ENCODE results near the gene SLC7A6OS.

Gene SLC7A6OS

GRCh38 chr16:68310774-68311511 is at the start of gene SLC7A6OS, which contains the start of gene PRMT7:
SLC7A6OS (minus strand) TSS chr16:68310946; CDS start chr16:68310926, 20 bp downstream.
PRMT7 (plus strand) TSS chr16:68311019; CDS start chr16:68315980, 4,961 bp downstream.
- peak; percentile 80 for DNase-seq

DNA sequence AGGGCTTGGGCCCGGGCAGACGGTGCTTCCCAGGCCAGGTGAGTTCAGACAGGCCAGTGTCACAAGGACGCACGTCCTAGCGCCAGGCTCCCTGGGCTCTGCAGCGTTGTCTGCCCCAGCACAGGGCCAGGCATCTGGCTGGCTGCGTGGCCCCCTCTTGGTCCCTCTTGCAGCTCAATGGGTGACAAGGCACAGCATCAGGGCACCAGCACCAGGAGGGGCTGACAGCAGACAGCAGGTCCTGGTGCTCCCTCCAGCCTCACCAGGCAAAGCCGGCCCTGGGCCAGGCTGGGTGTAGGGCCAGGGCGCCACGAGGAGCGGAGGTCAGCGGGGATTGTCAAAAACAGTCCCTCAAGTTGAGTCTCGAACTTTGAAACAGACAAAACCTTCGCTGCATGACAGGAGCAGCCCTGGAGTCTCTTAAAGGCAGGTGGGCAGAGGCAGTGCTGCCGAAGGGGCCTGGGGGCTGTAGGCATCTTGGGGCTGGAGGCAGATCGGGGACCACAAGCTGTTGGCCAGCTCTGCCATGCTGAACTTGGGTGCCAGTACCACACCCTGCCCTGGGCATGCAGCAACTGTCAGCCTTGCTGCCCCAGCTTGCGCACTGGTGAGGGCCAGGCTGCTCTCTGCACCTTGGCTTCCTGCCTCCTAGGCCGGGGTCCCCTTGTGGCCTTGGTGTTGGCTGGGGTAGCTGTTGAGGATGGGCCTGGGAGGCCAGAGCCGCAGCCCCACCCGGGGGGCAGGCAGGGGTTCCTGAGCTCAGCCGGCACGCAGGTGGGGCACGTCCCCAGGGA is 48.8 kb upstream of the SLC7A6OS start:
- no peak for DNase-seq

DNA sequence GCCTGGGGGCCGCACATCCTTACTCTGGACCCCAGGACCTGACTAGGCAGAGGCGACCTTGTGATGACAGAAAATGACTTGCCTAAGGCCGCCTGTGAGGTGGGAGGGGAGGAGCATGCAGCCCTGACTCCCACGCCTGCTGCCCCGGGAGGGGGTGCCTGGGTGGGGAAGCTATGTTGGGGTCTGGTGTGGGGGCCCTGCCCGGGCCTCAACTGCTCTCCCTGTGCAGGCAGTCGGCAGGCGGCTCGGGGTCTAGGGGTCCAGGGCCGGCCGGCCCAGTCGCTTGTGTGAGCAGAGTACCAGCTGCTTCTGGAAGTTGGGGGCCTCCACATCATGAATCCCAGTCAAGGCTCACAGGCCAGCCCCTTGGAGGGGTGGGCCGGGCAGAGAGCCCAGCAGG is 48.2 kb upstream of the SLC7A6OS start:
- DNase-seq: no peak

DNA sequence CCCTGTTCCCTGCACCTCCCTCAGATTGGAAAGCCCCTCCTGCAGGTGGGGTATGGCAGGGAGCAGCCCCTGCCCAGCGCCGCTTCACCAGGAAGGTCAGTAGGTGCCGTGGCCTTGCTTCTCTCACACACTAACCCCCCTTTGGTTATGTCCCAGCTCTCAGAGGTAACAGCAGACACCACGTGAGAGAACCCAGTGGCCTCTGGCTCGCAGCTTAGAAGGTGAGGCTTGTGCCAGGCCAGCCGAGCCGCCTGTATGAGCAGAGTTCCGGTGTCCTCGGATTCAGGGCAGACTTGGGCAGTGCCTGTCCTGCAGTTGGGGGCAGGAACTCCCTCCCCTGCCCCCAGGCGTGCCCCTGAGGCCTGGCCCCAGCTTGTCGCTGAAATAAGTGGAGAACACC is 47.2 kb upstream of the SLC7A6OS start:
- DNase-seq: no peak

GRCh38 chr16:68357521-68357922 is 46.8 kb upstream of the SLC7A6OS start:
- no peak for DNase-seq

DNA sequence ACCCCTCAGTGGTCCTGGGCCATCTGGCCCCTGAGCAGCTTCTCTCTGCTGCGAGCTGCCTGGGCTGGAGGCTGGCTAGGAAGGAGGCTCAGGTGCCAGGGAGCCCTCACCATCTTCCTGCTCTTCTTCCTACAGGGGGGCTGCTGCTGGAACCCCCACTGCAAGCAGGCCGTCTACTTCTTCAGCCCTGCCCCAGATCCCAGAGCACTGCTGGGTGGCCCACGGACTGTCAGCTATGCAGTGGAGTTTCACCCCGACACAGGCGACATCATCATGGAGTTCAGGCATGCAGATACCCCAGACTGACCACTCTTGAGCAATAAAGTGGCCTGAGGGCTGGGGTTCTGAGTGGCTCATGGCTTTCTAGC is 46.2 kb upstream of the SLC7A6OS start:
- no peak for DNase-seq

DNA sequence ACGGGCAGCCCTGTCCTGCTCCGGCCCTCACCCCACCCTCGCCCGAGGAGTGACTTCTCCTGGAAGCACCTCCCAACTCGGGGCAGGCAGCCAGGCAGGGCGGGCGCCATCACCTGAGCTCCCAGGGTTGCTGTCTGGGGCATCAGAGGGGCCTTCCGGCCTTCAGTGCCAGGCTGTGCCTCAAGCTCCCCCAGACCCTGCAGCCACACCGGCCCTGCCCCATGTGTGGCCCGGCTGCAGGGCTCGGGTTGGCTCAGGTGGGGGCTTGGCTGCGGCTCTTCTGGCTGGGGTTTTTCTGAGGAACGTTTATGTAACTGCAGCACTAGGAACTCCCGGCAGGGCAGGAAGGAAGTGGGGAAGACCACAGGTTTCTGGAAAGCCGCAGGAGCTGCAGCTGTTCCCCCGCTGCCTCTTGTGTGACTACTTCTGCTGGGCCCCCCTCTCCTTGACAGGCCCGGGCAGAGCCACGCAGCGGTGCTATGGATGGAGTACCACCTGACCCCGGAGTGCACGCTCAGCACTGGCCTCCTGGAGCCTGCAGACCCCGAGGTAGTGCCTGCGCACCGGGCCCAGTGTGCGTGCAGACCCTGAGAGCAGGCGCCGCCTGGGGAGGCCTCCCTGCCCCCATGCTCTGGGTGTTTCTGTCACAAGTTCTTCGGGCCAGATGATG is 45.6 kb upstream of the SLC7A6OS start:
- no peak for DNase-seq

DNA sequence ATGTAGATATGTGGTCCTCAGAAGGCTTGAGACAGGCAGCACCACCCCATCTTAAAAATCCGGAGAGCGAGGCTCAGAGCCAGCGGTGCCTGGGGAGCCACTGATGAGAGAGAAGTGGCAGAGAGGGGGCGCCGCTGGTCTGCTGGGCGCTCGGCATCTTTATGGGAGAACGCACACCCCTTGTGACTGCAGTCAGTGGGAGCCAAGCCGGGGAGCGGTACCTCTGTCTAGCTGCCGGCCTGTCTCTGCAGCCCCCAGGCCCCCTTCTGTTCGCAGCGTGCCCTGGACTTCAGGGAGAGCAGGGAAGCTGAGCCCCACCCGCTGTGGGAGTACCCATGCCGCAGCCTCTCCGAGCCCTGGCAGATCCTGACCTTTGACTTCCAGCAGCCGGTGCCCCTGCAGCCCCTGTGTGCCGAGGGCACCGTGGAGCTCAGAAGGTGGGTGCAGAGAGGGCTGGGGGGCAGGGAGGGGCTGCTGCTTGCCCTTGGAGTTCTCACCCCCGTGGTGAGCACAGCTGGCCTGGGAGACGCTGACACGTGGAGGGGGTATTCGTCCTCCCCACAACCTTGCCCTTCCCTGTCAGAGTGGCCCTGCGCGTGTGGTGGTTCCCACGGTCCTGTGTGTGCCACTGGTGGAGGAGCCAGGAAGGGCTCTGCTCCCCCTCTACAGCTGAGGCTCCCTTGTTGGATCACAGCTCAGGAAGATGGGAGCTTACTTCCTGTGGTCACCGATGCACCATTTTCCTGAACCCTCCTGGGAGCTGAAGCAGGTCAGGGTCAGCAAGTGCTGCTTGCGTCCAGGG is 44.9 kb upstream of the SLC7A6OS start:
- no peak for DNase-seq

DNA sequence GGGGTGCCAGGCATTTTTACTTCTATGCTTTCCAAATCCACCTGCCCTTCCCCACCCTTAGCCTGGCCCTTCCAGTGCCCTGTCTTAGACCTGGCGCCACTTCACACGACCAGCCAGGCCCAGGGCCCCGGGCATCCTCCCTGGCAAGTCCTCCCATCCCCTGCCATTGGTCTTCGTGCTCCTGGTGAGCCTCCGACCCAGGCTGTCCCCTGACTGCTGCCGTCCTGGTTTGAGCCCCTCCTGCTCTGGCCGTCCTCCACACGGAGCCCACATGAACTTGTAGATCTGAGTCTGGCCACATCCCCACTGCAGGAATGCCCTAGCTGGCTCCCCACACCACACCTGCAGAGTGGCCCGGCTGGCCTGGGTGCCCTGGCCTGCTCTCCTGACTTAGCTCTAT is 44.1 kb upstream of the SLC7A6OS start:
- DNase-seq: no peak

DNA sequence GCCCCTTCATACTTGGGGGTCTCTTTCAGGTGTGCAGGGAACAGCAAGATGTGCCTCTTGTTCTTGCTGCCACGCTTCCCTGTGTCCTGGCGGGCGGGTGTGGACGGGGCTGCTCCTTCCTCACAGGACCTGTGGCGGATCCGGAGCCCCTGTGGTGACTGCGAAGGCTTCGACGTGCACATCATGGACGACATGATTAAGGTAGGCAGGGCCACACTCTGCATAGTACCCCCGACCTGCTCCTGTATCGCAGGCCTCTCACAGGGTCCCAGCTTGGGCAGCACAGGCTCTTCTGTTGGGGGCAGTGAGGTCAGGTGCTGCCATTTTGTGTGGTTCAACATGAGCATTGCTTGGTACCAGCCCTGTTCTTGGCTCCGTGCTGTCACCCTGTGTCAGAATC is 42.6 kb upstream of the SLC7A6OS start:
- DNase-seq: no peak

- no peak for DNase-seq
Observed at GRCh38 chr16:68351991-68352431, 41.3 kb upstream of the SLC7A6OS start.

DNA sequence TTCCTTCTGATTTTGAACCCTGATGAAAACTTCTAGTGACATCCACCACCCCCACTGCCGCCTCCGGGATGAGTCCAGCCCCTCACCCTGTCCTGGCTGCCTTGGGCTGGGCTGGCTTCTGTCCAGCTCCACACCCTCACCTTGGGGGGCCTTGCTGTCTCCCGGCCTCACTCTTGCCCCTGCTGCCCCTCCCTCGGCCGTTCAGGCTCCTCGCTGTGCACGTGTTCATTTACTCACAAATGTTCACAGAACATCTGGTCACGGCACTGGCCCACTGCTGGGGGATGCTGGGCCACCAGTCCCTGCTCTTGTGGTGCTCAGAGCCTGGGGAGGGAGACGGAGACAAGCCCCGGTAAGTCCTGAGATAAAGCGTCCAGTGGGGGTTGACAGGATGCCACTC is 40.7 kb upstream of the SLC7A6OS start:
- no peak for DNase-seq

- DNase-seq: no peak
Observed at GRCh38 chr16:68350813-68351350, 40.1 kb upstream of the SLC7A6OS start.

GRCh38 chr16:68349838-68350410 is 39.2 kb upstream of the SLC7A6OS start:
- no peak for DNase-seq

DNA sequence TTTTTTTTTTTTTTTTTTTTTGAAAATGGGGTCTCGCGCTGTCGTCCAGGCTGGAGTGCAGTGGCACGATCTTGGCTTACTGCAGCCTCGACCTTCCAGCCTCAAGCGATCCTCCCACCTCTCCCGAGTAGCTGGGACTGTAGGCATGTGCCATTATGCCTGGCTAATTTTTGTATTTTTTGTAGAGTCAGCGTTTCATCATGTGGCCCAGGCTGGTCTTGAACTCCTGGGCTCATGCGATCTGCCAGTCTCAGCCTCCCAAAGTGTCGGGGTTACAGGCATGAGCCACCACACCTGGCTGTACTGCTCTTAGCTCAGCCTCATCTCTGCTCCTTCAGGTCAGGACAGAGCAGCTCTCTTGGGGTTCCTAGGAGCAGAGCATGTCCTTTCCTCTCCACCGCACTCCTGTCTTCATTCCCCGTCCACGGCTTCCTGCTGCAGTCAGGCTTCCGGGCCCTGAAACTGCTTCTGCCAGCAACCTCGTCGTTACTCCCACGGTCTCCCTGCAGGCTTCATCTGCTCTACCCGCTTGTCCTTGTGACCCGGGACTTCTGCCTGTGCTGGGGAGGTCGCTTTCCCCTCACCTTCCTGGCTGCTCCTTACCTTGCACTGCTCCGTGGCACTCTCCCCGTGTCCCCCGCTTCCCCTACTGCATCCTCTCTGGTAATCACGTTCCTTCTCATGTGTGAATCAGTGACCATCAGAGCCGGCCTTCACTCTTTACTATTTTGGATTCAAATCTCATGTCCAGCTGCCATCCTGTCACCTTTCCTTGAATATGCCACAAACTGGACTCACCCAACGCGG is 38.1 kb upstream of the SLC7A6OS start:
- no peak for DNase-seq

GRCh38 chr16:68347605-68348004 is 36.9 kb upstream of the SLC7A6OS start:
- no peak for DNase-seq

DNA sequence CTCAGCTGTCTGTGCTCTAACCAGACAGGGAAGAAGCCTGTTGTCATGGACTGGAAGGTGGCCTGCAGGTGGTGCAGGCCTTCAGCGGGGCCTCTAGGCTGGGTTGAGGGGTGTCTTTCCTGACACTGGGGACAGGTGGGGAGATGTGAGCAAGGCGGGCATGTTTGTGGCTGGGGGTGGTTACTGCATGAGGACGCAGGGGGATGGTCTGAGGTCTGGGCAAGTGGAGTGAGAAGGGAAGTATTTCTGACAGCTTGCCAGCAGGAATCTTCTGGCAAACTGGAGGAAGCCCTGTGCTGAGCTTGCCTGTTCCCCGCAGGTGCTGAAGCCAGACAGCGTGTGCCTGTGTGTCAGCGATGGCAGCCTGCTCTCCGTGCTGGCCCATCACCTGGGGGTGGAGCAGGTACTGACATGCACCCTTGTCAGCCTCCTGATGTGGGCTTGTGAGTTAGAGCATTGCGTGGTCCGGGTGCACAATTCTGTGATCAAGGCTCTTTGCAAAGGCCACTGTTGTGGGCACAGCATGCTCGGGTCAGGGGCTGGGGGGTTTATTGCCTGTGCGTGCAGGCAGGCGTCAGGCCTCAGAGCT is 36.2 kb upstream of the SLC7A6OS start:
- no peak for DNase-seq

DNA sequence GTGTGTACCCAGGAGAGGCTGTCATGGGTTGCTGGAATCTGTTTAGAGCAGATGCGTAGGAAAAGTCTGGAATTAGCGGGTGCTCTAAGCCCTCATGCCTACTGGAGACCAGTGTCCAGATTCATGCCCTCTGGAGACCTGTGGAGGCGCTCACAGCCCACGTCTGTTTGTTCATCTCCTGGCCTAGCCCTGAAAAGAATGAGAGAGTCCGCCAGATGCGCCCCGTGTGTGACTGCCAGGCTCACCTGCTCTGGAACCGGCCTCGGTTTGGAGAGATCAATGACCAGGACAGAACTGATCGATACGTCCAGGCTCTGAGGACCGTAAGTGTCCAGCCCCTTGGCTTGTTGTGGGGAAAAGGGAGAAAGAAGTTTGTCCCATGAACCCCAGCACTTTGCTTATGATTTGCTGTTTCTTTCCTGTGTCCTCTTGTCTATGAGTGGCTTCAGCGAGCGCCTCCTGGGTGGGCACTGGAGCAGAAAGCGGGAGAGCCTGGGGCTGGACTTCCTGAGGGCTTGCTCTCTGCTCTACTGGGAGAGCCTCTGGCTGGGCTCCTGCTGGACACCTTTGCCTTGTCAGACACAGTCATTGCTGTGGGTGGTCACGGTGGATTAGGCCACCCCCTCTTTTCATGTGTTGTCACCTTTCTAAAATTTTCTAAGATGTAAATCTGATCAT is 35.4 kb upstream of the SLC7A6OS start:
- DNase-seq: no peak

DNA sequence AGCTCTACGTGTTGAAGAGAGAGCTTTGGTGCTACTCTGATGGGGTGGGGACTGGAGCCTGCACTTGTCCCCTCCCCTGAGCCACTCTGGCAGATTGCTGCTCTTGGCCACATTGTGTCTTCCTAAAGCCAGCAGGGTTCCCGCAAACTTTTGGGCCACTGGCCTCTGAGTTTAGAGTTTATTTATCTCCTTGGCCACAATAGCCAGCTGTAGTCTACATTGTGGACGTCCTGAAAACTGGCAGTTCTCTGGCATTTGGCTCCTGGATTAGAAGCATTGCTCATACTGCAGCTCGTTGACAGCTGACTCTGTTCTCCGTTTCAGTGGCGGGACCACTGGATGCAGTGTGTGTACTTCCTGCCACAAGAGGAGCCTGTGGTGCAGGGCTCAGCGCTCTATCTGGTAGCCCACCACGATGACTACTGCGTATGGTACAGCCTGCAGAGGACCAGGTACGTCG is 34.6 kb upstream of the SLC7A6OS start:
- DNase-seq: no peak

DNA sequence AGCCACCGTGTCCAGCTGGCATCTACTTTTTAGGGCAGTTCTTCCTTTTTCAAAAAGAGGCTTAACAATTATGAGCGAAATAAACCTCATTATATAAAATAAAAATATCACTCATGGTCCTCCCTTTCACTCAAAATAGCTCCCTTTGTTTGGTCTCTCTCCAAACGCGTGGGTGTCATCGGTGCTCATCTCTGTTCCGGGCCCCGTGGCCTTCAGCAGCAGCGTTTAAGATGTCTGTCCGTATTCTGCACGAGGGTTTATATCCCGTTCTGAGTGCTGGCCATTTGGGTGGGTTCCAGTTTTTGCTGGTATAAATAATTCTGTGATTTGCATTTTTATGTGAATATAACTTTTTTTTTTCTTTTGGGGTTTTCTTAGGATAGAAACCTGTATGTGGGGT is 33.5 kb upstream of the SLC7A6OS start:
- no peak for DNase-seq
